ENCODE data around the gene ASH1L.

The ASH1L gene

GRCh38 chr1:155296661-155297060 lies 265.9 kb downstream of the ASH1L start:
- TF ChIP-seq ZNF677 (tag by site-specific recombination; IDR thresholded peaks at IDR 0.05) (peak; percentile 69), PRDM4 (tag by site-specific recombination; IDR thresholded peaks at IDR 0.05) (no peak), ZNF561 (tag by site-specific recombination; IDR thresholded peaks at IDR 0.05; ENCODE audit: borderline replicate concordance) (no peak)
- no peak overlapping the region for H3K27ac ChIP-seq (ENCODE audit: extremely low read depth, low read depth, low read length)
- H3K36me3 ChIP-seq (ENCODE audit: control insufficient read depth in 2 of 2, insufficient read depth in 1 of 2, low read length in 2 of 2), result no peaks in the 10 kb centered on the region
- H3K9me3 ChIP-seq (ENCODE audit: control insufficient read depth, insufficient read depth, low read depth, low read length), result no peaks in the 10 kb centered on the region
- no peaks in the 10 kb centered on the region for H3K4me1 ChIP-seq (ENCODE audit: control insufficient read depth, insufficient read depth, low read length)
- CTCF ChIA-PET, result interaction anchor here (0.6 to 1.2 kb wide), 2 partner anchors 11 to 19 kb away, joined by 3 to 4 read pairs; no protein-coding TSS in a partner anchor
- POLR2A ChIA-PET, result no interaction called here
- no peak overlapping the region for H3K4me3 ChIP-seq (ENCODE audit: low read depth, low read length)

- H3K4me3 ChIP-seq (ENCODE audit: low read depth, low read length), result no peak overlapping the region
- H3K27ac ChIP-seq (ENCODE audit: extremely low read depth, low read depth, low read length), result no peak overlapping the region
- no peaks in the 10 kb centered on the region for H3K9me3 ChIP-seq (ENCODE audit: control insufficient read depth, insufficient read depth, low read depth, low read length)
- H3K4me1 ChIP-seq (ENCODE audit: control insufficient read depth, insufficient read depth, low read length), result no peaks in the 10 kb centered on the region
- no peaks in the 10 kb centered on the region for H3K36me3 ChIP-seq (ENCODE audit: control insufficient read depth in 2 of 2, insufficient read depth in 1 of 2, low read length in 2 of 2)
- ChIA-PET CTCF (interaction anchor here (1.2 kb wide), 1 partner anchor 12 kb away, joined by 4 read pairs; no protein-coding TSS in a partner anchor), POLR2A (interaction anchor here (0.6 kb wide), 1 partner anchor 28 kb away, joined by 3 read pairs; no protein-coding TSS in a partner anchor)
- no peak for TF ChIP-seq ZNF157 (tag by site-specific recombination; IDR thresholded peaks at IDR 0.05)
- no peak for TF ChIP-seq ZNF366 (tag by site-specific recombination; conservative IDR thresholded peaks at IDR 0.05)
- TF ChIP-seq ZNF677 (tag by site-specific recombination; IDR thresholded peaks at IDR 0.05), result no peak
- TF ChIP-seq ZBTB6 (tag by site-specific recombination; IDR thresholded peaks at IDR 0.05), result no peak
- no peak for TF ChIP-seq ZNF514 (tag by site-specific recombination; IDR thresholded peaks at IDR 0.05)
- no peak for TF ChIP-seq ZNF621 (tag by site-specific recombination; IDR thresholded peaks at IDR 0.05)
- no peak for TF ChIP-seq ZNF37A (tag by site-specific recombination; IDR thresholded peaks at IDR 0.05)
- TF ChIP-seq, protein P1, sequence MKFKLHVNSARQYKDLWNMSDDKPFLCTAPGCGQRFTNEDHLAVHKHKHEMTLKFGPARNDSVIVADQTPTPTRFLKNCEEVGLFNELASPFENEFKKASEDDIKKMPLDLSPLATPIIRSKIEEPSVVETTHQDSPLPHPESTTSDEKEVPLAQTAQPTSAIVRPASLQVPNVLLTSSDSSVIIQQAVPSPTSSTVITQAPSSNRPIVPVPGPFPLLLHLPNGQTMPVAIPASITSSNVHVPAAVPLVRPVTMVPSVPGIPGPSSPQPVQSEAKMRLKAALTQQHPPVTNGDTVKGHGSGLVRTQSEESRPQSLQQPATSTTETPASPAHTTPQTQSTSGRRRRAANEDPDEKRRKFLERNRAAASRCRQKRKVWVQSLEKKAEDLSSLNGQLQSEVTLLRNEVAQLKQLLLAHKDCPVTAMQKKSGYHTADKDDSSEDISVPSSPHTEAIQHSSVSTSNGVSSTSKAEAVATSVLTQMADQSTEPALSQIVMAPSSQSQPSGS (tag by site-specific recombination; IDR thresholded peaks at IDR 0.05; ENCODE audit: low read depth), result no peak
- TF ChIP-seq ZBTB17 (tag by site-specific recombination; IDR thresholded peaks at IDR 0.05), result no peak
- no peak for TF ChIP-seq ZNF580 (tag by site-specific recombination; IDR thresholded peaks at IDR 0.05)
- no peak for TF ChIP-seq MEIS1 (CRISPR knock-in tag; IDR thresholded peaks at IDR 0.05; ENCODE audit: borderline replicate concordance)
- no peak for TF ChIP-seq ZNF133 (tag by site-specific recombination; IDR thresholded peaks at IDR 0.05)
- no peak for TF ChIP-seq ZNF658 (tag by site-specific recombination; IDR thresholded peaks at IDR 0.05)
- no peak for TF ChIP-seq ELK4 (IDR thresholded peaks at IDR 0.05; ENCODE audit: borderline replicate concordance, low read depth, low read length)
- no peak for TF ChIP-seq ZNF211 (tag by site-specific recombination; IDR thresholded peaks at IDR 0.05; ENCODE audit: low read depth)
Observed at GRCh38 chr1:155295942-155296267, 266.7 kb downstream of the ASH1L start.
